Measurements from ENCODE around the gene MINDY3. TPM values are rescaled to one million over a fixed set of nuclear protein-coding genes. Genes with fewer than 3 reads are reported as not detected.
"Not testable (repeated sequence)": the region's sequence is repeated elsewhere in the genome, so short reads cannot be mapped to it uniquely, and the experiment has no call there.

MINDY3 gene
- total RNA-seq, 1 donor from 2014 or later = 39.2 TPM

DNA sequence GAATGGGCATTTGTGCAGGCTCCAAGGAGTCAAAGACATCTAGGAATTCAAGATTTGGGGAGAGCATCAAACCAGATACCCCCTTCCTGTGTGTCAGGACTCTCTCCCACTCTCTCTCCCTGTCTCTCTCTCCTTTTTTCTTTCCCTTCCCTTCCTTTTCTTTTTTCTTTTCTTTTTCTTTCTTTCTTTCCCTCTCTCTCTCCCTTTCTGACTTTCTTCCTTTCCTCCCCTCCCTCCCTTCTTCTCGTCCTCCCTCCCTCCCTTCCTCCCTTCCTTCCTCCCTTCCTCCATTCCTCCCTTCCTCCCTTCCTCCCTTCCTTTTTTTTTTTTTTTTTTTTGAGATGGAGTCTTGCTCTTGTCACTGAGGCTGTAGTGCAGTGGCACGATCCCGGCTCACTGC is 24.1 kb upstream of the MINDY3 start:
- Histone ChIP-seq H3K4me3 (no peak overlapping the region), H3K36me3 (no peaks in the 10 kb centered on the region), H3K4me1 (no peaks in the 10 kb centered on the region), H3K9me3 (no peaks in the 10 kb centered on the region), H3K27me3 (peaks cover 10% of the 10 kb centered on the region), H3K27ac (no peak overlapping the region)
- intact Hi-C loops (cut with DNase I) = no loop called here
- DNase-seq (no peak), ATAC-seq (no peak)
- TF ChIP-seq, protein P1, sequence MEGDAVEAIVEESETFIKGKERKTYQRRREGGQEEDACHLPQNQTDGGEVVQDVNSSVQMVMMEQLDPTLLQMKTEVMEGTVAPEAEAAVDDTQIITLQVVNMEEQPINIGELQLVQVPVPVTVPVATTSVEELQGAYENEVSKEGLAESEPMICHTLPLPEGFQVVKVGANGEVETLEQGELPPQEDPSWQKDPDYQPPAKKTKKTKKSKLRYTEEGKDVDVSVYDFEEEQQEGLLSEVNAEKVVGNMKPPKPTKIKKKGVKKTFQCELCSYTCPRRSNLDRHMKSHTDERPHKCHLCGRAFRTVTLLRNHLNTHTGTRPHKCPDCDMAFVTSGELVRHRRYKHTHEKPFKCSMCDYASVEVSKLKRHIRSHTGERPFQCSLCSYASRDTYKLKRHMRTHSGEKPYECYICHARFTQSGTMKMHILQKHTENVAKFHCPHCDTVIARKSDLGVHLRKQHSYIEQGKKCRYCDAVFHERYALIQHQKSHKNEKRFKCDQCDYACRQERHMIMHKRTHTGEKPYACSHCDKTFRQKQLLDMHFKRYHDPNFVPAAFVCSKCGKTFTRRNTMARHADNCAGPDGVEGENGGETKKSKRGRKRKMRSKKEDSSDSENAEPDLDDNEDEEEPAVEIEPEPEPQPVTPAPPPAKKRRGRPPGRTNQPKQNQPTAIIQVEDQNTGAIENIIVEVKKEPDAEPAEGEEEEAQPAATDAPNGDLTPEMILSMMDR (IDR thresholded peaks at IDR 0.05) = no peak

DNA sequence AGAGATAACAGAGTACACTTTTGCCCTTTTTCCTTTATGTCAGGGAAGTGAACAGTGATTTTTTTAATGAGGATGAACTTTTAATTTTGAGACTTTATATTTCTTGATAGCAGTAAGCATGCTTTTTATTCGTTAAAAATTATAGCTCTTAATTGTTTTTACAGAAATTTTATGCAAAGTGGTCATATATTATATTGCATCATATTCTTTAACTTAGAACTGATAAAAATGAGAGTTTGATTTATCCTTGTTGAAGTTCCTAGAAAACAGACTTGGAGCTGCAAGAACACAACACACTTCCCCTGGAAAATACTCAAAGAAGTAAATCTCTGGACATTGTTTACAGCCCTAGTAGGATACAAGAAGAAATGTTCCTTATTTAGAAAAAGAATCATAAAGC is 21.2 kb upstream of the MINDY3 start:
- no peak for DNase-seq
- no peak overlapping the region for H3K4me3 ChIP-seq
- H3K4me1 ChIP-seq = no peaks in the 10 kb centered on the region
- TF ChIP-seq, protein P1 (IDR thresholded peaks at IDR 0.05) = no peak
- H3K27me3 ChIP-seq = no peaks in the 10 kb centered on the region
- no peak for ATAC-seq
- no peaks in the 10 kb centered on the region for H3K36me3 ChIP-seq
- no peak overlapping the region for H3K27ac ChIP-seq
- no peaks in the 10 kb centered on the region for H3K9me3 ChIP-seq
- intact Hi-C loops (cut with DNase I) = no loop called here

DNA sequence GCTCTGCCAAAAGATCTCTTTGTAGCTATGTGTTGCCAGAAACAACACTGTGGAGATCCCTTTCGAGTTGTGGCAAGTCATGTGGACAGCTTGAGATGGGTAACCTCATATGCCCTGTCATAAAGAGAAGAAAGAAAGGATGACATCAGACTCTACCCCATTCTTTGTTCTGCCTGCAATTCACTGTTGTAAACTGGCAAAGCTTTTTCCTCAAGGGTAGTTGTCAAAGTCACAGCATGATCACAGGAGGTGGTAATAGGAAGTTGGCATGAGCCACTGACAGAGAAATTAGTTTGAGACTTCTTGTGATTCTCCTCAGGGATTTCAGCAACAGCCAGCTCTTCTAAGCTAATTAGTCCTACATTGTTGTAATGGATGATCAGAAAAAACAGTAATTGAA is 19.4 kb upstream of the MINDY3 start:
- TF ChIP-seq, protein P1 (IDR thresholded peaks at IDR 0.05) = no peak
- Histone ChIP-seq H3K27ac (no peak overlapping the region), H3K36me3 (no peaks in the 10 kb centered on the region), H3K9me3 (no peaks in the 10 kb centered on the region), H3K4me3 (no peak overlapping the region), H3K27me3 (no peaks in the 10 kb centered on the region), H3K4me1 (no peaks in the 10 kb centered on the region)
- intact Hi-C loops (cut with DNase I) = no loop called here
- ATAC-seq = no peak
- no peak for DNase-seq

DNA sequence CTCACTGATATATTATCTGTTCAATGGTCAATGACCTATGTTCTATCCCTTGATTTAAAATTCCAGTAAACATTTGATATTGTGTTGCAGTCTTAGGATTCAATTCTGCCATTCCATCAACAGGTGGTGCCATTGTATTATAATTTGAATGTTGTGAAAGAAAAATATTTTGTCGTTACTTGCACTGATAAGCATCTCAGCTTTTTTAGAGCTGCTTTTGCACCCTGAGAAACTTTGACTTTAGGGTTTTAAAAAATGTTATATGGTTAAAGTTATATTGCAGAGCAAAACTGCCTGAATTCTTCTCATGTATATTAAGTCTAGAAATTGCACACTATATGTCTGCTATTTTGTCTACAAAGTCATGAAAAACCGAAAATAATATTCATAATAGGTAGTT is 18.8 kb upstream of the MINDY3 start:
- Histone ChIP-seq H3K36me3 (no peaks in the 10 kb centered on the region), H3K27me3 (no peaks in the 10 kb centered on the region), H3K4me1 (no peaks in the 10 kb centered on the region), H3K4me3 (no peak overlapping the region), H3K9me3 (no peaks in the 10 kb centered on the region), H3K27ac (no peak overlapping the region)
- intact Hi-C loops (cut with DNase I) = no loop called here
- DNase-seq = no peak
- ATAC-seq = no peak
- TF ChIP-seq, protein P1 (IDR thresholded peaks at IDR 0.05) = peak; percentile 53

DNA sequence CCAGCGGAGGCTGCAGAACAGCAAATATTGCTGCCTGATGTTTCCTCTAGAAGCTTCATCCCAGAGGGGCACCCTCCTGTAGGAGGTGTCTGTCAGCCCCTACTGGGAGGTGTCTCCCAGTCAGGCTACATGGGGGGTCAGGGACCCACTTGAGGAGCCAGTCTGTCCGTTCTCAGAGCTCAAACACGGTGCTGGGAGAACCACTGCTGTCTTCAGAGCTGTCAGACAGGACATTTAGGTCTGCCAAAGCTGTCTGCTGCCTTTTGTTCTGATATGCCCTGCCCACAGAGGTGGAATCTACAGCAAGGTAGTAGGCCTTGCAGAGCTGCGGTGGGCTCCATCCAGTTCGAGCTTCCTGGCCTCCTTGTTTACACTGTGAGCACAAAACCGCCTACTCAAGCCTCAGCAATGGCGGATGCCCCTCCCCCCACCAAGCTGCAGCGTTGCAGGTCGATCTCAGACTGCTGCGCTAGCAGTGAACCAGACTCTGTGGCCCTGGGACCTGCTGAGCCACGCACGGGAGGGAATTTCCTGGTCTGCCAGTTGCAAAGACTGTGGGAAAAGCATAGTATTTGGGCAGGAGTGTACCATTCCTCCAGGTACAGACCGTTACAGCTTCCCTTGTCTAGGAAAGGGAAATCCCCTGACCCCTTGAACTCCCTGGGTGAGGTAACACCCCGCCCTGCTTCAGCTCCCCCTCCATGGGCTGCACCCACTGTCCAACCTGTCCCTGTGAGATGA is 17.7 kb upstream of the MINDY3 start:
- Histone ChIP-seq H3K4me3 (no peak overlapping the region), H3K4me1 (no peaks in the 10 kb centered on the region), H3K36me3 (no peaks in the 10 kb centered on the region), H3K27ac (no peak overlapping the region), H3K27me3 (no peaks in the 10 kb centered on the region), H3K9me3 (no peaks in the 10 kb centered on the region)
- DNase-seq (no peak), ATAC-seq (no peak)
- TF ChIP-seq, protein P1 (IDR thresholded peaks at IDR 0.05) = no peak
- intact Hi-C loops (cut with DNase I) = no loop called here

DNA sequence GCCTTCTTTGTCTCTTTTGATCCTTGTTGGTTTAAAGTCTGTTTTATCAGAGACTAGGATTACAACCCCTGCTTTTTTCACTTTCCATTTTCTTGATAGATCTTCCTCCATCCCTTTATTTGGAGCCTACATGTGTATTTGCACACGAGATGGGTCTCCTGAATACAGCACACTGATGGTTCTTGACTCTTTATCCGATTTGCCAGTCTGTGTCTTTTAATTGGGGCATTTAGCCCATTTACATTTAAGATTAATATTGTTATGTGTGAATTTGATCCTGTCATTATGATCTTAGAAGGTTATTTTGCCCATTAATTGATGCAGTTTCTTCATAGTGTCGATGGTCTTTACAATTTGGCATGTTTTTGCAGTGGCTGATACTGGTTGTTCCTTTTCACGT is 16.0 kb upstream of the MINDY3 start:
- H3K4me1 ChIP-seq; DNase-seq; H3K36me3 ChIP-seq; H3K27ac ChIP-seq; intact Hi-C loops (cut with DNase I); H3K9me3 ChIP-seq; H3K27me3 ChIP-seq; H3K4me3 ChIP-seq; ATAC-seq: not testable (repeated sequence)

DNA sequence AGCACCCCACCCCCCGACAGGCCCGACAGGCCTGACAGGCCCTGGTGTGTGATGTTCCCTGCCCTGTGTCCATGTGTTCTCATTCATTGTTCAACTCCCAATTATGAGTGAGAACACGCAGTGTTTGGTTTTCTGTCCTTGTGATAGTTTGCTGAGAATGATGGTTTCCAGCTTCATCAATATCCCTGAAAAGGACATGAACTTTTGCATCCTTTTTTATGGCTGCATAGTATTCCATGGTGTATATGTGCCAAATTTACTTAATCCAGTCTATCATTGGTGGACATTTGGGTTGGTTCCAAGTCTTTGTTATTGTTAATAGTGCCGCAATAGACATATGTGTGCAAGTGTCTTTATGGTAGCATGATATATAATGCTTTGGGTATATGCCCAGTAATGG is 12.3 kb upstream of the MINDY3 start:
- intact Hi-C loops (cut with DNase I); H3K4me1 ChIP-seq; H3K36me3 ChIP-seq; H3K27ac ChIP-seq; DNase-seq; H3K4me3 ChIP-seq; ATAC-seq; H3K9me3 ChIP-seq: not testable (repeated sequence)
- H3K27me3 ChIP-seq = peaks cover 26% of the 10 kb centered on the region
